ENCODE results near the gene RAP1GAP.
"Not testable (repeated sequence)": the region's sequence is repeated elsewhere in the genome, so short reads cannot be mapped to it uniquely, and the experiment has no call there.

RAP1GAP gene

DNA sequence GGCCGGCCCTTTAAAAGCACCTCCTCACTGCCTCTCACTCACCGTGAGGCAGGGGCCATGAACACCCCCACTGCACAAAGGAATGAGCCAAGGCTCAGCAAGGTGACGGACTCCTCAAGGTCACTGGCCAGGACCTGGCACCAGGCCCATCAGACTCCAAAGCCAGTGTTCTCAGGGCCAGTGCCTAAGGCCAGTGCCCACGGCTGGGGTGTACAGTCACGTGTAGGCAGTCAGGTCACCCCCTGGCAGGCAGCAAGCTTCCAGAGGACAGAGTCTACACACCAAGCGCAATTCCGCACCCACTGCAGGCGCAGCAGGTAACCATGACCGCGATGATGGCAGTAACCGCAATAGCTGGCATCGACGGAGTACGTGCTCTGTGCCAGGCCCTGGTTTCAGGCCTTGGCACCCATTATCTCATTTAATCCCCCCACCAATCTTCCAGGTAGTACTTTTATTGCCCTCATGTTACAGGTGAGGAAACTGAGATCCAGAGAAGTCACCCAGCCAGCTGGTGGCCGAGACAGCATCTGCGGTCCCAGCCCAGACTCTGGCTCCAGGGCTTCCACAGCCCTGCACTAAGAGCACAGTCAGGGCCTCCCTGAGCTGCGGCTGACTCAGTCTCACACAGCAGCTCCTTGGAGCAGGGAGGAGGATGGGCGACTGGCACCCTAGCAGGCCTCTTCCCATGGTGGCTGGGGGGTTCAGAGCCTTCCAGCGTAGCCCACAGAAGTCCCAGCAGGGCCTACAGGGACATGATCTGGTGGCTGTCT is 27.0 kb downstream of the RAP1GAP start:
- no peak for DNase-seq

DNA sequence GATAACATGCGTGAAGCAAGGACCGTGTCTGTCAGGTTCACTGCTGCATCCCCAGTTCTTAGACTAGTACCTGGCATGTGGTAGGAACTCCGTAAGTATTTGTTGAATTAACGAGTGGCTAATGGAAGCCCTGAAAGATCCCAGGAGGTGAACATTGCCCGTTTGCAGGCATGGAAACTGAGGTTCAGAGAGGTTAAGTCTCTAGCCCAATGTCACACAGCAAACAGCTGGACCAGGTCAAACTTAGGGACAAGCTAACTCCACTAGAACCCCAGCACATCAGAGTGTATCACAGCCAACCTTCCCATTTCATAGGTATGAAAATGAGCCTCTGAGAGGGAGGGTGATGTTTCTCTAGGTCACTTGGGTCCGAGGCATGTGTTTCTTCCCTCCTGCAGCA is 27.6 kb downstream of the RAP1GAP start:
- DNase-seq, result no peak

DNA sequence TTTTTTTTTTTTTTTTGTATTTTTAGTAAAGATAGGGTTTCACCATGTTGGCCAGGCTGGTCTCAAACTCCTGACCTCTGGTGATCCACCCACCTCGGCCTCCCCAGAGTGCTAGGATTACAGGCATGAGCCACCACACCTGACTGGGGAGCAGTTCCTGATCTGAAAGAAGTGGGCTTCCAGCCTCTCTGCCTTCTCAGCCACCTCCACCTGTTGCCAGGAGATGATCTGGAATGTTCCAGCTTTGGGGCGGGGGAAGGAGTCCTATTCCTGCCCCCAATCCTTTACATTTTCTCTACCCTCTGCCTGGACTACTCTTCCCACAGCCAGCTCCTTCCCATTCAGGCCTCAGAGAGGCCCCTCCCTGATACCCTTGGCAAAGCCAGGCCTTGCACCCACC is 28.1 kb downstream of the RAP1GAP start:
- DNase-seq, result no peak

DNA sequence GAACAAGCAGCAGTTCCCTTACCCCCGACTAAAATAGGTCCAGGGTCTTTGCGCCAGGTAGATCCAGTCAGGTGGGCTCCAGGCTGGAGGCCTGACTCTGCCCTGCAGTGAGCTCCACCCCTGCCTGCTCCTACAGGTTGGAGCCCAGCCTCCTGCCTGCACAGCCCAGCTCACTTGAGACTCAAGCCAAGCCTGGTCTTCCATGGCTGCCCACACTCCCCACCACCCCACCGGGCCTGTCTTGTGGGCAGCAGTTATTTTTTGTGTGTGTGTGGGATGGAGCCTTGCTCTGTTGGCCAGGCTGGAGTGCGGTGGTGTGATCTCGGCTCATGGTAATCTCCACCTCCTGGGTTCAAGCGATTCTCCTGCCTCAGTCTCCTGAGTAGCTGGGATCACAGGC is 28.5 kb downstream of the RAP1GAP start:
- no peak for DNase-seq

DNA sequence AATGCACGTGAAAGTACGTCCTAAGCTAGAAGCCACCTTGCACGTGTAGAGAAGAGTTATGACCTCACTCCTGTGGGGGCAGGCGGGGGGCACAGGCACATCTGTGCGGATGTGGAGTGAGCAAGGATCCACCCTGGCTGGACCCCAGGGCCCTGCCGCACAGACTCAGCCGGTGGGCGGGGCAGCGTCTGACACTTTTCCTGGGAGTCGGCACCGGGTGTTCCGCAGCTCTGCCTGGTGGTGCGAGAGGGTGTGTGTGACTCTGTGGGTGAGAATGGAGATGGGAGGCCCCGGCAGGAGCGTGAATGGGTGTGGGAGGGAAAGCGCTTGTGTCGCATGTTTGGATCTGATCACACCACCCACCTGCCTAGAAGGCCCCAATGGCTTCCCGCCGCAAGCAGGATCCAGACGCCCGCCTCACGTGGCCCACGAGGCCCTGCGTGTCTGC is 29.5 kb downstream of the RAP1GAP start:
- no peak for DNase-seq

DNA sequence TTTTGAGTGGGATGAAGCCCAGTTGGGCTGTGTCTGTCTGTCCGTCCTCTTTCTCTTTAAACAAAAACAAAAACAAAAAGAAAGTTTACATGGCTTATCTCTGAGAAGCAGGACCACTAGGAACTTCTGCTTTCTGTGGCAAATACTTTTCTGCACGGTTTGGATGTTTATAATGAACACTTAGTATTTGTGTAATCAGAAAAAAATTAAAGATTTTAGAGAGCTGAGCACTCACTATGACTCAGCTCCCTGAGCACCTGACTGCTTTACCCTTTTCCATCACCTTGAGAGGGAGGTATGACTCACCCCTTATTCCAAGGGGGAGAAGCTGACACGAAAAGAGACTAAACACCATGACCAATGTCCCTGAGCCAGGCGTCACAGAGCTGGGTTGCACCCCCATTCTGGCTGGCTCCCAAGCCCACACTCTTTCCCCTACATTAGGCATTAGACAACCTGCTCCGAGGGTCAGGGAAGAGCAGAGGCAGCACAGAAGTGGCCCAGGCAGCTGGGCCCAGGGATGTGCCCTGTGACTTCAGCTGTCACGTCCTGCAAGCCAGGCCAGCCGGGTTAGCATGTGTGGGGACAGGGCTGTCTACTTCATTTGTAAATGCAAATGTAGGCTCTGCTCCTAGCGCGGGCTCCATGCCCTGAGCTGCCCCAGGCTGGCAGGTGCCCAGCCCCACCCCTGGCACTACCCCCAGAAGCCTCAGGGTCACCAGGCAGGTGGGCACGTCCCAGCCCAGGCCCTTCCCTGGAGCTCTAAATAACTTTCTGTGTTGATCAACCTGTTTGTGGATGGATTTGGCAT is 30.4 kb downstream of the RAP1GAP start:
- DNase-seq, result no peak

DNA sequence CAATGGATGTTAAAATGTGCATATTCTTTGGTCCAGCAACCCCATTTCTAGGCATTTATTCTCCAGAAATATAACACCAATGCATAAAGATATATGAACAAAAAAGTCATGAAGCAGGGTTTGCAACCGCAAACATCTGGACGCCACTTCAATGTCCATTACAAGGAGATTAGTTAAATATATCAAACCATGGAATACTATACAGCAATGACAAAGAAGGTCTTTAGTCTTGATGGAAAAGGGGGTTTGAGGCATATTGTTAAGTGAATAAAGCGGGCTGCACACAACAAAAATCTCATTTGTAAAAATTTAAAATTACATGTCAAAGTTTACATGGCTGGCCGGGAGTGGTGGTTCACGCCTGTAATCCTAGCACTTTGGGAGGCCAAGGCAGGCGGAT is 31.6 kb downstream of the RAP1GAP start:
- DNase-seq, result no peak

DNA sequence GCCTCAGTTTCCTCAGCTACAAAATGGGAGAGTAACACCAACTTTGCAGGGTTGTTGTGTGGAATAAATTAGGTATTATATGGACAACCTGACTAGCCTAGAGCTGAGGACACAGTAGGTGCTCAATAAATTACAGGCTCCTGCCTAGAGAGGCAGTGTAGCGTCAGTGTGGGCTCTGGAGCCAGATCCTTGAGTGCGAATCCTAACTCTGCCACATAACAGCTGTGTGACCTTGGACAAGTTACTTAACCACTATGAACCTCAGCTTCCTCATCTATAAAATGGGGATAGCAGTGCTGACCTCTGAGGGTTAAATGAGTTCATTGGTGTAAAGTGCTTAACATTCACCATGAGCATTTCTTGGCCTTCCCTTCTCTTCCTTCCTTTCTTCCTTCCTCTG is 33.1 kb downstream of the RAP1GAP start:
- DNase-seq, result no peak

DNA sequence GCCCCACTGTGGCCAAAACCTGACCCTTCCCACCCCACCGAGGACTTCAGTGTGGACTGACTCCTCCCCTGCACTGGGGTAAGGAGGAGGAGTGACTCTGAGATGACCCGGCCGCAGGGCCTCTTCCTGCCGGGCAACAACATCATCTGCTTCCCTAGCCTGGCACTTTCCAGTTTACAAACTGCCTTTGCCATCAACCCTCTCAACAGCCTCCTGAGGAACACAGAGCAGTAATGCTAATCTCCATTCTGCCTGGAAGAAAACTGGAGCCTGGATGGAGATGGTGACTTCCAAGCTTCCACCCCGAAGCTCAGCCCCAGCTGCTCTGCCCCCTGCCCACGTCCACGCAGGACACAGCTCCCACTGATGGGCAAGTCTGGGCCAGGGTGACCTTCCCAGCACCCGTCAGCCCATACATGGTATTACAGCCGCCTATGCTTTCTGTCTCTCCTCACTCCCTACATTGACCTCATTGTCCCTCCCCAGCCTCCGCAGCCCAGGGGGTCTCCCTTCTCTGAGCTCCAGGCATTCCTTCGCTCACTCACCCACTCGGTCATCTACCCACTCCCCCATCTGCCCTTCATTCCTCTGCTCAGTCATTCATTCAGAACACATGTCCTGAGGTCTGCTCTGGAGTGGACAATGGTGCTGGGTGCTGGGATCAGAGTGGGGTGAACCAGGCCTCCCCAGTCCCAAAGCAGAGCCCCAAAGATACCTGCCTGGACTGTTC is 34.2 kb downstream of the RAP1GAP start:
- no peak for DNase-seq

DNA sequence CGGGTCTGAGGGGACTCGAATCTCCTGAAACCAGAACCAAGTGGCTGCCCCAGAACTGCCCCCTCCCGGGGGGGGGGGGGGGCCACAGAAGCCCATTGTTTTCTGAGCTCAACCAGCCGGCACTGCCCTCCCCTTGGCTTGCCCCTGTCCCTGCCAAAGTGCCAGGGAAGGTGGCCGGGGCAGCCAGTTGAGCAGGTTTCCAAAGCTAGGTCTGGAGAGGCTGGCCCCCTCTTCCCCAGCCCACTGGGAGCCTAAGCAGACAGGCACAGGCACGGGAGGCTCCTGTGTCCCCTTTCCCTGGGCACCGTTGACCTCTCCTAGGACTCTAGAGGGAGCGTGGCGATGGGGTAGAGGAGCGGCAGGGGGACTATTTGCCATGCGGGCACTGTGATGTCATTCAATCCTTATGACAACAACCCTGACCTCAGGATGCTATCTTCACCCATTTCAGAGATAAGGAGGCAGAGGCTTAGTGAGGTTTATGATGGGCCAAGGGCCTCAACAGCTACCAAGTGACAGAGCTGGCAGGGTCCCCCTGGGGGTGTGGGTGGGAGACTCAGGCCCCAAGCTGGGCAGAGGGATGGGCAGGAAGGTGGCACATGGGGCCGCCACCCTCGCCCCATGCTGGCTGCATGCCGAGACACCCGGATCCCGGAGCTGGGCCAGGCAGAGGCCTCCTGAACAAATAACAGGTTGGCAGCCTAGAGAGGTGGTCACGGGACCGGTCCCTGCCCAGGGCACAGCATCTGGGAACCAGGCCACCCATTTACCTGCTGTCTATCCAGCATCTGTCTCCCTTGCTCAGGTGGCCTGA is 35.0 kb downstream of the RAP1GAP start:
- no peak for DNase-seq

DNA sequence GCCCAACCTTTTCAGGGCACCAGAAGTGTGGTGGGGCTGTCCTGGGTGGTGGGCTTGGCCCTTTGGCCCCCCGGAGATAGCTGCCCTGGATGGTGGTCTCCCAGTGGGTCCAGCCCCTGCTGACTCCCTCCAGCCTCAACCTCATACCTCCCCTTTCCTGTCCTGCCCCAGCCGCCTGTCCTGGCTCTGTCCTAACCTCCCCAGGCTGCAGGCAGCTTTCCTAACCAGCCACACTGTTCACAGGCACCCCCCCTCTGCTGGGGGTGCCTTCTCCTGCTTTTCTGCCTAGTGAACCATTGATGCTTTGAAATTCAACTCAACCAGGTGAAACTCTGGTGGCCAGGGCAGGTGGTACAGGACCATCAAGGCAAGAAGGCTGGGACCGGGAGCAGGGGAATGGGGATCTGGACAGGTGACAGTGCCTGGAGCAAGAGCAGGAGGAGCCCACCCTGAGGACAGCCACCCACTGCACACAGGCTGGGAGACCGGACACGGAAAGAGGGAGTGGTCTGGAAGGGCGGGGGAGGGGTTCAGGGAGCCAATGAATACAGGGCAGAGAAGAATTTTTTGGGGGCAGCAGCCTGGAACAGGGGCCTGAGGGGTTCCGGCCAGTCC is 35.9 kb downstream of the RAP1GAP start:
- DNase-seq, result no peak

DNA sequence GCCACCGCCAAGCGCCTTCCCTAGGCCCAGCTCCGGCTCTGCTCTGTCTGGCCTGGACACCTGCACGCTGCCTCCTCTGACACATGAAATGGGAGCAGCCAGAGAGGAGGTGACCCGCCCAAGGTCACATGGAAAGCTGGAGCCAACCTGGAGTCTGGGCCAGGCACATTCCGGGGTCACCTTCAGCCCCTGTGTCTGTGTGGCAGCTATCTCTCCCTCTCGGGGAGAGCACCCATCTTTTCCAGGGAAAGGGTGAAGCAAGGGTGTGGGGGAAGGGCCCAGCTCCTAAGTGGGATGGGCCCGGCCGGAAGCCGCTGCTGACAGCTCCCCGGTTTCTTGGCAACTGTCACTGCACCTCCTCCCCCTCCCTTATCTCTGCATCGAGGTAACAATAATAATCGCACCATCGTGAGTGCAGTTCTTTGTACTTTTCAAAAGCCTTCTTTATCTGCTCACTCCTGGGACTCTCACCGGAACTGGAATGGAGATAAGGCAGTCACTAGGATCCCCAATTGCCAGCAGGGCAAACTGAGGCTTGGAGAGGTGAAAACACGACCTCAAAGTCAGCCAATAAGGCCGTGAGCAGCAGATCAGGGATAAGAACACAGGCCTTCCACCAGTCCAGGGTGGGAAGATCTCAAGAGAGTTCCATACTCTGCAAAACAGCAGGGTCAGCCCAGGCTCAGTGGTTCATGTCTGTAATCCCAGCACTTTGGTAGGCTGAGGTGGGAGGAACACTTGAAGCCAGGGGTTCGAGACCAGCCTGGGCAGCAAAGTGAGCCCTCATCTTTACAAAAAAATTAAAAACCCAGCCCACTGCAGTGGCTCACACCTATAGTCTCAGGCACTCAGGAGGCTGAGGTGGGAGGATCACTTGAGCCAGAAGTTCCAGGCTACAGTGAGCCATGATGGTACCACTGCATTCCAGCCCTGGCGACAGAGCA is 36.9 kb downstream of the RAP1GAP start:
- no peak for DNase-seq

DNA sequence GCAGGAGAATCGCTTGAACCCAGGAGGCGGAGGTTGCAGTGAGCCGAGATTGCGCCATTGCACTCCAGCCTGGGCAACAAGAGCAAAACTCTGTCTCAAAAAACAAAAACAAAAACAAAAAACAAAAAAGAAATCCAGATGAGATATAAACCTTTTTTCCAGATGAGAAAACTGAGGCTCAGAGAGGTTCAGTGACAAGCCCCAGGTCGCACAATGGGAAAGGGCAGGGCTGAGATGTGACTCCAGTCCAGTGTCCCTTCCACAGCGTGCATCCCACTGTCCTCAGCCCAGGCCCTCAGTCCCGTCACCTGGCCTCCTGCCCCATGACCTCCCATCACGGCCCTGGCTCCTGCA is 37.6 kb downstream of the RAP1GAP start:
- DNase-seq, result not testable (repeated sequence)

DNA sequence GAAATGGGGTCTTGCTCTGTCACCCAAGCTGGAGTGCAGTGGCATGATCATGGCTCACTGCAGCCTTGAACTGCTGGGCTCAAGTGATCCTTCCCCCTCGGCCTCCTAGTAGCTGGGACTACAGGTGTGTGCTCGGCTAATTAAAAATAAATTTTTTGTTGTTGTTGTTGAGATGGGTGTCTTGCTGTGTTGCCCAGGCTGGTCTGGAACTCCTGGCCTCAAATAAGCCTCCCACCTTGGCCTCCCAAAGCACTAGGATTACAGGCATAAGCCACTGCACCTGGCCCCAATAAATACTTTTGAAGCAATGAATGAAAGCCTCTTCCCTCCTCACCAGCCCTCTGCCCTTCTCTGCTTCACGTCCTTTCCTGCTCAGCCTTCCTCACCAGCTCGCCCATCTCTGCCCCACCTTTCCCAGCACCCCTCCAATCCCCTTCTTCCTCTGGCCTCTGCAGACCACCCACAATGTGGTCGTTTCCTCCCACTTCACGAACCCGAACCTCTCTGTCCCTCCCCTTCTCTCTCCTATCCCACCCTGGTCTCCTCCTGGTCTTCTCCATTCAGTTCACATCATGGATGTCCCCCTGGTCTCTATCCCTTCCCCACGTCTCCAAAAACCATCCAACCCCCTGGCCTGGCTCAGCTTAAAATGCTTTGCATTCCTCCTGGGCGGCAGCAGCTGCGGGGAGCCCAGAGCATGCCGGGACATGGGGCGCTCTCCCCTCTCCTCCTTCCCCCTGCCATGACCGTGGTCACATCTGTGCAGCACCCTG is 38.4 kb downstream of the RAP1GAP start:
- no peak for DNase-seq

DNA sequence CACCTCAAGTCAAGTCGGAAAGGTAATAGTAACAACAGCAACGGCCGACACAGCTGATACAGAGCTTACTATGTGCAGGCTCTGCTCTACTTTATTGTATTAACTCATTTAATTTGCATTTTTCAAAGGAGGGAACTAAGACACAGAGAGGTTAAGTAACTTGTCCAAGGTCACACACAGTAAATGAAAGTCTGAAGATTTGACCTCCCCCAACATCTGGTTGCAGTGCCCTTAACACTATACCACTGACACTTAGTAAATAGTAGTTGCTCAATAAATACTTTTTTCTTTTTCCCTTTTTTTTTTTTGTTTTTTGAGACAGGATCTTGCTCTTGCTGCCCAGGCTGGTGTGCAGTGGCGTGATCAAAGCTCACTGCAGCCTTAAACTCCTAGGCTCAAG is 39.2 kb downstream of the RAP1GAP start:
- no peak for DNase-seq

DNA sequence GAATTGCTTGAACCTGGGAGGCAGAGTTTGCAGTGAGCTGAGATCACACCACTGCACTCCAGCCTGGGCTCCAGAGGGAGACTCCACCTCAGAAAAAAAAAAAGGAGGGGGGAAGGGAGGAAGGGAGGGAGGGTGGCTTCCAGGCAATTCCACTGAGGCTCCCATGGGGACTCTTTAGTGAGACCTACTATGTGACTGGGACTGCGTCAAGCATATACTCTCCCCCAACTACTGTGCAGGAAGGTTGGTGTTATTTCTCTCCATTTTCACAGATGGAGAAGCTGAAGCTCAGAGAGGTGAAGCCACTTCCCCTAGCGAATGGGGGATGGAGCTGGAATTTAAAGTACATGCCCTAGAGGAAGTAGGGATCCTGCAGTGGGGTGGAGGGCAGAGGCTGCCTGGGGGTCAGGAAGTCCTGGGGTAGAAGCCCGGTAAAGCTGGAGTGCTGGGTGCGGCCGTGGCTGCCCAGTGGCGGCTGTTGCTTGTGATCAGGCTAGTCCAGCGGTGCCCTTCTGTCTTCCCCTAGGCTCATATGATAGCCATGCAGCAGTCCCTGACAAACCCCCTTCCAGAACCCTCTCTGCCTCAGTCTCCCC is 40.3 kb downstream of the RAP1GAP start:
- DNase-seq, result no peak

DNA sequence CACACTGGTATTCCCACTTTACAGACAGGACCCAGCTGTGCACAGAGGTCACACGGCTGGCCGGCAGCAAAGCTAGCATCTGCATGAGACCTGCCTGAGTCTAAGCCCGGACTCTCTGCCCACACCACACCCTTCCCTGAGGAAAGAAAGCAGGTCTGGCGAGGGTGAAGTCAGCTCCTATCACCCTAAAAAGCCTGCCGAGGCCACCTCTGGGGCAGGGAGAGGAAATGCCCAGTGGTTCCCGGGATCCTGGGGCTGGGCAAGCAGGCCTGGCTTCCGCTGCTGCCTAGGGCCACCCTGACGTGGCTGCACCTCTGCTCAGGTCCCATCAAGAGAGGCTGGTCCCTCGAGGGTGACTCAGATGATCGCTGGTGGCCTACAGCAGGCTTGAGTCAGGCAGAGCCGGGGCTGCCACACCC is 42.2 kb downstream of the RAP1GAP start:
- DNase-seq, result no peak

DNA sequence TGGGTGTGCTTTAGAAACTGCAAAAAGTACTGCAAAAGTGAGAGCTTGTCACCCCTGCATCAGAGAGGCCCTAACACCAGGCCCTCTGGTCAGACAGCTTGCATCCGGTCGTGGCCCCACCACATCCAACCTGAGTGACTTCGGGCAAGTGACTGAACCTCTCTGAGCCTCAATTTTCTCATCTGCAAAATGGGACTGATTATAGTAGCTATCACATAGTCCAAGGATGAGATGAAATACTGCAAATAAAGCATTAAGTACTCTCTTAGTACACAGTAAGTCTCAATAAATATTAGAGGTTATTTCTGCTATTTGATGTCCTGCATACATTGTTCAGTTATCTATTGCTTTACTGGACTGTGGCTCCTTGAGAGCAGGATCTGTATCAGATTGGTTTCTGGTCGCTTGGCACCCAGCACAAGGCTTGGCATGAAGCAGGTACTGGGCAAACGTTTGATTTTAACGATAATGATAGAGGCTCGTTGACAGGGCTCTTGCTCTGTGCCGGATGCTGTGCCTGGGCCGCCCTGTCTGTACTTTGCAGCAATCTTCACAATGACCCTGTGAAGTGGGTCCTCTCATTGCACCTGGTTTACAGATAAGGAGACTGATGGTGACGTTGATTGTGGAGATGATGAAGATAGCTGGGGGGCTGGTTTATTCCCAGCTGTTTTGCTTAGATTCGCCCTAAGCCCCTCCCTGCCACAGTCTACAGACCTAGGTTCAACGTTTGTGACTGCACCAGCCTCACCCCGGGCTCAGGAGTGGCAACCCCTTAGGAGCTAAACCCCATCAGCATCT is 43.6 kb downstream of the RAP1GAP start:
- no peak for DNase-seq

All from NCI-H2081 (cell line).